HCT116 (cell line): ENCODE data around the gene ZIC5. TPM values are rescaled to one million over a fixed set of nuclear protein-coding genes. Genes with fewer than 3 reads are reported as not detected.

Experiments
- ATAC-seq: fragments of 200-7000 bp; cut with Tn5 transposase; 2 replicates; pipeline ENCODE4 v1.9.1; 2020; ENCODE audit warnings: mild to moderate bottlenecking, moderate library complexity
- BruUV-seq: library from RNA; stranded (reverse); fragments of 400-500 nt; replicated peaks from 2 replicates; lab custom pipeline; 2021; lab: Mats Ljungman, UMichigan
- CTCF ChIA-PET: fragments of 300-600 bp; sonication (Branson Sonifier 250); formaldehyde crosslinking; loops from one replicate; lab custom pipeline; 2021; ENCODE audit warnings: antibody characterized with exemption; lab: Charles Lee
- POLR2A ChIA-PET: fragments of 300-600, 350-600 bp; sonication (Branson Sonifier 250); formaldehyde crosslinking; loops from one replicate; lab custom pipeline; 2021; ENCODE audit warnings: antibody characterized with exemption; lab: Charles Lee
- RAD21 ChIA-PET, 2 experiments: fragments of 300-600 bp; sonication (Branson Sonifier 250); formaldehyde crosslinking; loops; one replicate each; lab custom pipeline; 2023; ENCODE audit warnings: low total read pairs in 2 of 2; ENCODE audit not compliant: uncharacterized antibody in 2 of 2, unreplicated experiment in 2 of 2, low non-redundant PET in 1 of 2; lab: Charles Lee
- DNase-seq: peaks from one replicate; pipeline ENCODE4 v3.0.0-alpha.2; 2010; ENCODE audit warnings: low read depth, low spot score
- H2AFZ ChIP-seq: fragments of 200-600 bp; shearing (Covaris generic), sonication (generic); 2 replicates; pipeline ENCODE4 v1.6.1; 2017; ENCODE audit warnings: low read depth, mixed run types, mixed read lengths, antibody characterized with exemption, low read length; ENCODE audit not compliant: poor library complexity, severe bottlenecking
- H3K27ac ChIP-seq: 2 replicates; pipeline ENCODE4 v1.5.1; 2012; ENCODE audit warnings: low read depth, low read length
- H3K27me3 ChIP-seq: fragments of 200-600 bp; sonication (generic); 2 replicates; pipeline ENCODE4 v1.6.1; 2016; ENCODE audit warnings: mixed run types, low read length, mixed read lengths; ENCODE audit not compliant: insufficient read depth
- H3K36me3 ChIP-seq, 2 experiments: fragments of 200-500 bp in 1 of 2; fragments of 200-600 bp in 1 of 2; sonication (Bioruptor generic) in 1 of 2; sonication (generic) in 1 of 2; 2 replicates each; pipeline versions ENCODE4 v1.5.1 to v1.6.1; 2014 to 2016; ENCODE audit warnings: low read length in 2 of 2, inconsistent platforms in 1 of 2, mixed read lengths in 1 of 2, mixed run types in 1 of 2; ENCODE audit not compliant: insufficient read depth in 2 of 2, control insufficient read depth in 1 of 2
- H3K4me1 ChIP-seq, 2 experiments: fragments of 200-600 bp in 1 of 2; sonication (generic) in 1 of 2; 2 replicates each; pipeline versions ENCODE4 v1.5.1 to v1.6.1; 2012 to 2017; ENCODE audit warnings: low read length in 2 of 2, inconsistent platforms in 1 of 2, mild to moderate bottlenecking in 1 of 2, mixed read lengths in 1 of 2, mixed run types in 1 of 2, moderate library complexity in 1 of 2; ENCODE audit not compliant: insufficient read depth in 2 of 2, control insufficient read depth in 1 of 2
- H3K4me2 ChIP-seq: fragments of 200-600 bp; sonication (generic); 2 replicates; pipeline ENCODE4 v1.6.1; 2017; ENCODE audit warnings: mixed run types, low read length, mixed read lengths
- H3K4me3 ChIP-seq, 2 experiments: fragments of 200-600 bp in 1 of 2; sonication (generic) in 1 of 2; replicated peaks in 1 of 2; 2 replicates each; pipeline ENCODE4 v1.5.1; 2011 to 2016; ENCODE audit warnings: low read length in 2 of 2, control low read depth in 1 of 2, low read depth in 1 of 2, mild to moderate bottlenecking in 1 of 2, mixed read lengths in 1 of 2, mixed run types in 1 of 2
- H3K79me2 ChIP-seq: fragments of 200-600 bp; sonication (generic); 2 replicates; pipeline ENCODE4 v1.6.1; 2017; ENCODE audit warnings: mild to moderate bottlenecking, mixed run types, low read length, moderate library complexity, mixed read lengths; ENCODE audit not compliant: insufficient read depth
- H3K9ac ChIP-seq: fragments of 200-600 bp; sonication (generic); 2 replicates; pipeline ENCODE4 v1.6.1; 2016; ENCODE audit warnings: low read length, mixed read lengths
- H3K9me2 ChIP-seq: fragments of 200-600 bp; sonication (generic), shearing (Covaris generic); 2 replicates; pipeline ENCODE4 v1.6.1; 2017; ENCODE audit warnings: mixed run types, mild to moderate bottlenecking, moderate library complexity; ENCODE audit not compliant: insufficient read depth
- H3K9me3 ChIP-seq, 2 experiments: fragments of 200-500 bp in 1 of 2; fragments of 200-600 bp in 1 of 2; sonication (Bioruptor generic) in 1 of 2; sonication (generic) in 1 of 2; 2 replicates each; pipeline ENCODE4 v1.6.1; 2014 to 2017; ENCODE audit warnings: low read length in 2 of 2, mixed read lengths in 2 of 2, inconsistent platforms in 1 of 2, low read depth in 1 of 2, mild to moderate bottlenecking in 1 of 2, mixed run types in 1 of 2, moderate library complexity in 1 of 2; ENCODE audit not compliant: control insufficient read depth in 1 of 2, insufficient read depth in 1 of 2
- H4K20me1 ChIP-seq: fragments of 200-600 bp; sonication (generic), shearing (Covaris generic); 2 replicates; pipeline ENCODE4 v1.6.1; 2017; ENCODE audit warnings: mixed run types, mild to moderate bottlenecking, moderate library complexity; ENCODE audit not compliant: insufficient read depth
- CBX3 ChIP-seq: IDR thresholded peaks from 2 replicates; pipeline ENCODE4 v1.6.1; 2012; ENCODE audit warnings: low read depth
- CEBPB ChIP-seq: IDR thresholded peaks from 2 replicates; pipeline ENCODE4 v1.6.1; 2012; ENCODE audit warnings: low read depth
- EGR1 ChIP-seq: IDR thresholded peaks from 2 replicates; pipeline ENCODE4 v1.6.1; 2012; ENCODE audit warnings: low read depth
- ELF1 ChIP-seq: IDR thresholded peaks from 2 replicates; pipeline ENCODE4 v1.6.1; 2012; ENCODE audit warnings: low read depth, borderline replicate concordance
- EZH2phosphoT487 ChIP-seq: fragments of 200-600 bp; IDR thresholded peaks from 2 replicates; pipeline ENCODE4 v1.6.1; 2018; ENCODE audit warnings: antibody characterized with exemption, borderline replicate concordance
- FOSL1 ChIP-seq: IDR thresholded peaks from 2 replicates; pipeline ENCODE4 v1.6.1; 2012; ENCODE audit warnings: low read depth
- JUND ChIP-seq: IDR thresholded peaks from 2 replicates; pipeline ENCODE4 v1.6.1; 2012
- POLR2A ChIP-seq: IDR thresholded peaks from 2 replicates; pipeline ENCODE4 v1.7.0; 2011; ENCODE audit warnings: borderline replicate concordance; ENCODE audit not compliant: insufficient read depth, insufficient read length; ENCODE audit errors: extremely low read depth
- RAD21 ChIP-seq: IDR thresholded peaks from 2 replicates; pipeline ENCODE4 v1.6.1; 2012; ENCODE audit warnings: low read depth, mild to moderate bottlenecking
- SIN3A ChIP-seq: IDR thresholded peaks from 2 replicates; pipeline ENCODE4 v1.6.1; 2012; ENCODE audit warnings: low read depth
- SRF ChIP-seq: IDR thresholded peaks from 2 replicates; pipeline ENCODE4 v1.6.1; 2012; ENCODE audit warnings: low read depth
- ZFX ChIP-seq: fragments of 450-650 bp; IDR thresholded peaks from 2 replicates; pipeline ENCODE4 v1.6.1; 2017
- intact Hi-C: fragments of 100-400 bp; cut with micrococcal nuclease; formaldehyde crosslinking; loops from 2 replicates; pipeline ENCODE4 v1.10.0; 2022
- total RNA-seq: library from RNA; stranded (reverse); gene quantifications from one replicate; pipeline ENCODE4 v1.2.1, GENCODE V29; 2021; ENCODE audit not compliant: unreplicated experiment
- TF ChIP-seq, protein P1 (sequence below): IDR thresholded peaks from 2 replicates; pipeline ENCODE4 v1.6.1; 2012; ENCODE audit warnings: low read depth
- TF ChIP-seq, protein P2 (sequence below): IDR thresholded peaks from 2 replicates; pipeline ENCODE4 v1.6.1; 2011; ENCODE audit warnings: mild to moderate bottlenecking, low read length, moderate library complexity; ENCODE audit not compliant: insufficient replicate concordance; ENCODE audit errors: extremely low read depth
- TF ChIP-seq, protein P3 (sequence below): IDR thresholded peaks from 2 replicates; pipeline ENCODE4 v1.6.1; 2012

The ZIC5 gene
- total RNA-seq, 1 experiment from 2014 or later = 10.3 TPM

DNA sequence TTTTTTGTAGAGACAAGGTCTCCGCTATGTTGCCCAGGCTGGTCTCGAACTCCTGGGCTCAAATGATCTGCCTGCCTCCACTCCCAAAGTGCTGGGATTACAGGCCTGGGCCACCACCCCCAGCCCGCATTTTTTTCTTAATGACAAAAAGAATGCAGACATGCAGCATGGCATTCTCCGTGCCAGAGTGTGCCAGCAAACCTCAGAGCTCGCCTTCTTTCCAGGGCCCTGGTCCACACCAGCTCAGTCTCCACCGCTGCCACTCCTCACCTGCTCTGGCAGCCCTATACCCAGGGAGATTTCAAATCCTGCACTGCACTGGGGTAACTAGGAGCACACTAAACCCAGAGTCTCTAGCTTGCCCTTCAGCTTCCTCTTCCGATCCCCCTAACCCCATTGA, 41.7 kb downstream of the ZIC5 start:
- Histone ChIP-seq H3K36me3 (no peaks in the 10 kb centered on the region), H3K4me1 (peaks cover 0 to 13% of the 10 kb centered on the region in 2 experiments; a peak in 1 of 4 replicates), H3K4me2 (no peak overlapping the region), H3K9ac (no peak overlapping the region), H3K79me2 (no peaks in the 10 kb centered on the region), H4K20me1 (no peaks in the 10 kb centered on the region), H3K4me3 (no peak overlapping the region), H3K27me3 (no peaks in the 10 kb centered on the region), H2AFZ (no peak overlapping the region), H3K9me3 (no peaks in the 10 kb centered on the region), H3K9me2 (no peaks in the 10 kb centered on the region), H3K27ac (no peak overlapping the region)
- intact Hi-C loops = no loop called here
- DNase-seq (no peak), ATAC-seq (no peak)
- ChIA-PET RAD21 (no interaction called here), POLR2A (no interaction called here), CTCF (no interaction called here)
- BruUV-seq = no TSS peak
- TF ChIP-seq EZH2phosphoT487 = no peak
- TF ChIP-seq EGR1 = no peak
- no peak for TF ChIP-seq CEBPB
- TF ChIP-seq POLR2A = no peak
- no peak for TF ChIP-seq ELF1
- TF ChIP-seq, protein P1, sequence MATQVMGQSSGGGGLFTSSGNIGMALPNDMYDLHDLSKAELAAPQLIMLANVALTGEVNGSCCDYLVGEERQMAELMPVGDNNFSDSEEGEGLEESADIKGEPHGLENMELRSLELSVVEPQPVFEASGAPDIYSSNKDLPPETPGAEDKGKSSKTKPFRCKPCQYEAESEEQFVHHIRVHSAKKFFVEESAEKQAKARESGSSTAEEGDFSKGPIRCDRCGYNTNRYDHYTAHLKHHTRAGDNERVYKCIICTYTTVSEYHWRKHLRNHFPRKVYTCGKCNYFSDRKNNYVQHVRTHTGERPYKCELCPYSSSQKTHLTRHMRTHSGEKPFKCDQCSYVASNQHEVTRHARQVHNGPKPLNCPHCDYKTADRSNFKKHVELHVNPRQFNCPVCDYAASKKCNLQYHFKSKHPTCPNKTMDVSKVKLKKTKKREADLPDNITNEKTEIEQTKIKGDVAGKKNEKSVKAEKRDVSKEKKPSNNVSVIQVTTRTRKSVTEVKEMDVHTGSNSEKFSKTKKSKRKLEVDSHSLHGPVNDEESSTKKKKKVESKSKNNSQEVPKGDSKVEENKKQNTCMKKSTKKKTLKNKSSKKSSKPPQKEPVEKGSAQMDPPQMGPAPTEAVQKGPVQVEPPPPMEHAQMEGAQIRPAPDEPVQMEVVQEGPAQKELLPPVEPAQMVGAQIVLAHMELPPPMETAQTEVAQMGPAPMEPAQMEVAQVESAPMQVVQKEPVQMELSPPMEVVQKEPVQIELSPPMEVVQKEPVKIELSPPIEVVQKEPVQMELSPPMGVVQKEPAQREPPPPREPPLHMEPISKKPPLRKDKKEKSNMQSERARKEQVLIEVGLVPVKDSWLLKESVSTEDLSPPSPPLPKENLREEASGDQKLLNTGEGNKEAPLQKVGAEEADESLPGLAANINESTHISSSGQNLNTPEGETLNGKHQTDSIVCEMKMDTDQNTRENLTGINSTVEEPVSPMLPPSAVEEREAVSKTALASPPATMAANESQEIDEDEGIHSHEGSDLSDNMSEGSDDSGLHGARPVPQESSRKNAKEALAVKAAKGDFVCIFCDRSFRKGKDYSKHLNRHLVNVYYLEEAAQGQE = no peak
- TF ChIP-seq, protein P2, sequence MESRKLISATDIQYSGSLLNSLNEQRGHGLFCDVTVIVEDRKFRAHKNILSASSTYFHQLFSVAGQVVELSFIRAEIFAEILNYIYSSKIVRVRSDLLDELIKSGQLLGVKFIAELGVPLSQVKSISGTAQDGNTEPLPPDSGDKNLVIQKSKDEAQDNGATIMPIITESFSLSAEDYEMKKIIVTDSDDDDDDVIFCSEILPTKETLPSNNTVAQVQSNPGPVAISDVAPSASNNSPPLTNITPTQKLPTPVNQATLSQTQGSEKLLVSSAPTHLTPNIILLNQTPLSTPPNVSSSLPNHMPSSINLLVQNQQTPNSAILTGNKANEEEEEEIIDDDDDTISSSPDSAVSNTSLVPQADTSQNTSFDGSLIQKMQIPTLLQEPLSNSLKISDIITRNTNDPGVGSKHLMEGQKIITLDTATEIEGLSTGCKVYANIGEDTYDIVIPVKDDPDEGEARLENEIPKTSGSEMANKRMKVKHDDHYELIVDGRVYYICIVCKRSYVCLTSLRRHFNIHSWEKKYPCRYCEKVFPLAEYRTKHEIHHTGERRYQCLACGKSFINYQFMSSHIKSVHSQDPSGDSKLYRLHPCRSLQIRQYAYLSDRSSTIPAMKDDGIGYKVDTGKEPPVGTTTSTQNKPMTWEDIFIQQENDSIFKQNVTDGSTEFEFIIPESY = no peak
- TF ChIP-seq CBX3 = no peak
- TF ChIP-seq, protein P3, sequence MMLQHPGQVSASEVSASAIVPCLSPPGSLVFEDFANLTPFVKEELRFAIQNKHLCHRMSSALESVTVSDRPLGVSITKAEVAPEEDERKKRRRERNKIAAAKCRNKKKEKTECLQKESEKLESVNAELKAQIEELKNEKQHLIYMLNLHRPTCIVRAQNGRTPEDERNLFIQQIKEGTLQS = no peak
- TF ChIP-seq SIN3A = no peak
- TF ChIP-seq FOSL1 = no peak
- no peak for TF ChIP-seq SRF
- TF ChIP-seq JUND = no peak
- TF ChIP-seq ZFX = no peak
- TF ChIP-seq RAD21 = no peak
